GM13976 (cell line): ENCODE measurements around the gene XPNPEP2.
A peak's percentile ranks its signal among the peaks of the same experiment; 100 is the strongest.

ENCODE experiments used
- DNase-seq: peaks from one replicate; pipeline ENCODE4 v3.0.0; 2012; ENCODE audit warnings: low spot score
- in situ Hi-C: fragments of 300-500 bp; cut with MboI; formaldehyde crosslinking; loops from one replicate; pipeline ENCODE4 v1.12.0; 2022; ENCODE audit warnings: low sequenced_read_pairs, mixed read lengths, inconsistent platforms; ENCODE audit not compliant: unreplicated experiment
- TF ChIP-seq, protein P1 (sequence below): IDR thresholded peaks from 2 replicates; pipeline ENCODE4 v1.5.1; 2012; ENCODE audit warnings: borderline replicate concordance, mild to moderate bottlenecking; ENCODE audit not compliant: insufficient read depth; ENCODE audit errors: extremely low read depth, missing control alignments, control extremely low read depth

The XPNPEP2 gene

GRCh38 chrX:129723511-129723910, 15.3 kb upstream of the XPNPEP2 start:
- DNase-seq = no peak
- TF ChIP-seq, protein P1, sequence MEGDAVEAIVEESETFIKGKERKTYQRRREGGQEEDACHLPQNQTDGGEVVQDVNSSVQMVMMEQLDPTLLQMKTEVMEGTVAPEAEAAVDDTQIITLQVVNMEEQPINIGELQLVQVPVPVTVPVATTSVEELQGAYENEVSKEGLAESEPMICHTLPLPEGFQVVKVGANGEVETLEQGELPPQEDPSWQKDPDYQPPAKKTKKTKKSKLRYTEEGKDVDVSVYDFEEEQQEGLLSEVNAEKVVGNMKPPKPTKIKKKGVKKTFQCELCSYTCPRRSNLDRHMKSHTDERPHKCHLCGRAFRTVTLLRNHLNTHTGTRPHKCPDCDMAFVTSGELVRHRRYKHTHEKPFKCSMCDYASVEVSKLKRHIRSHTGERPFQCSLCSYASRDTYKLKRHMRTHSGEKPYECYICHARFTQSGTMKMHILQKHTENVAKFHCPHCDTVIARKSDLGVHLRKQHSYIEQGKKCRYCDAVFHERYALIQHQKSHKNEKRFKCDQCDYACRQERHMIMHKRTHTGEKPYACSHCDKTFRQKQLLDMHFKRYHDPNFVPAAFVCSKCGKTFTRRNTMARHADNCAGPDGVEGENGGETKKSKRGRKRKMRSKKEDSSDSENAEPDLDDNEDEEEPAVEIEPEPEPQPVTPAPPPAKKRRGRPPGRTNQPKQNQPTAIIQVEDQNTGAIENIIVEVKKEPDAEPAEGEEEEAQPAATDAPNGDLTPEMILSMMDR = no peak
- in situ Hi-C loops = no loop called here

GRCh38 chrX:129724754-129725153, 14.0 kb upstream of the XPNPEP2 start:
- TF ChIP-seq, protein P1 = no peak
- in situ Hi-C loops = no loop called here
- DNase-seq = no peak

- in situ Hi-C loops = no loop called here
- no peak for DNase-seq
- TF ChIP-seq, protein P1 = peak; percentile 54
Measured at GRCh38 chrX:129726307-129727111, 12.3 kb upstream of the XPNPEP2 start.

DNA sequence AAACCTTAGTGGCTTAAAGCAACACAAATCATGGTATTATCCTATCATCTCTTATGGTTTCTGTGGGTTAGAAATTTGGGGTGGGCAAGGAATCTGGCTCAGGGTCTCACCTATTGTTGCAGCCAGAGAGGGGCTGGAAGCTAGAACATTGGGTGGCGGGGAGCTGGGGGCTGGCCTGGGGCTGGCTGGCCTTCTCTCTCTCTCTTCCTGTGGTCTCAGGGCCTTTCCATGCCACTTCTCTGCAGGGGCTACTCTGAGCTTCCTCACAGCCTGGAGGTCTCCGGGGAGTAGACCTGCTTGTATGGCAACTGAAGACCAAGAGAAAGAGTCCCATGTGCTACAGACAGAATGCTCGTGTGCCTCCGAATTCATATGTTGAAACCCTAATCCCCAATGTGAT, 10.7 kb upstream of the XPNPEP2 start:
- no peak for DNase-seq
- in situ Hi-C loops = no loop called here
- TF ChIP-seq, protein P1 = no peak

- DNase-seq = no peak
- in situ Hi-C loops = no loop called here
- TF ChIP-seq, protein P1 = no peak
Measured at GRCh38 chrX:129731228-129731627, 7.6 kb upstream of the XPNPEP2 start.

GRCh38 chrX:129732857-129733256, 5.9 kb upstream of the XPNPEP2 start:
- DNase-seq = no peak
- TF ChIP-seq, protein P1 = no peak
- in situ Hi-C loops = no loop called here

DNA sequence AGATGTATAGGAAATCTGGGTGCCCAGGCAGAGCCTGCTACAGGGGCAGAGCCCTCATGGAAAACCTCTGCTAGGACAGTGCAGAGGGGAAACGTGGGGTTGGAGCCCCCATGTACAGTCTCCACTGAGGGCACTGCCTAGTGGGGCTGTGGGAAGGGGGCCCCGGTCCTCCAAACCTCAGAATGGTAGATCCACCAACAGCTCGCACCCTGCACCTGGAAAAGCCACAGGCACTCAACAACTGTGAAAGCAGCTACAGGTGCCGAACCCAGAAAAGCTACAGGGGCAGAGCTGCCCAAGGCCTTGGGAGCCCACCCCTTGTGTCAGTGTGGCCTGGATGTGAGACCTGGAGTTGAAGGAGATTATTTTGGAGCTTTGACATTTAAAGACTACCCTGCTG, 5.4 kb upstream of the XPNPEP2 start:
- TF ChIP-seq, protein P1 = no peak
- no peak for DNase-seq
- in situ Hi-C loops = no loop called here
